Left forelimb (tissue), 1 donor: ENCODE data around the gene MARCHF9.

Experiments
- DNase-seq: peaks from one replicate; pipeline ENCODE4 v3.0.0-alpha.2; 2018; ENCODE audit warnings: low spot score

MARCHF9 gene

GRCh38 chr12:57737467-57738460 is 17.1 kb upstream of the MARCHF9 start:
- DNase-seq, result peak; percentile 67

- peak; percentile 70 for DNase-seq
These were observed 16.2 kb upstream of the MARCHF9 start, which contains the start of gene AGAP2 for GRCh38 chr12:57738661-57739237. AGAP2 (minus strand) TSS chr12:57738742; CDS start chr12:57738246, 496 bp downstream.

GRCh38 chr12:57739387-57739786 is 15.5 kb upstream of the MARCHF9 start:
- no peak for DNase-seq

GRCh38 chr12:57739914-57740538 is 14.9 kb upstream of the MARCHF9 start:
- no peak for DNase-seq

GRCh38 chr12:57740656-57741412 is 14.1 kb upstream of the MARCHF9 start:
- DNase-seq, result no peak

GRCh38 chr12:57741413-57741789 is 13.5 kb upstream of the MARCHF9 start:
- no peak for DNase-seq

GRCh38 chr12:57741844-57742738 is 12.8 kb upstream of the MARCHF9 start:
- DNase-seq, result no peak

- DNase-seq, result no peak
These were observed 11.1 kb upstream of the MARCHF9 start for GRCh38 chr12:57743769-57744168.

GRCh38 chr12:57744194-57744776 is 10.6 kb upstream of the MARCHF9 start:
- peak; percentile 89 for DNase-seq

GRCh38 chr12:57744777-57745484 is 10.0 kb upstream of the MARCHF9 start, which contains the start of gene TSPAN31:
TSPAN31 (plus strand) TSS chr12:57745039; CDS start chr12:57745155, 116 bp downstream.
- peak; percentile 98 for DNase-seq

- DNase-seq, result no peak
These were observed 9.4 kb upstream of the MARCHF9 start for GRCh38 chr12:57745485-57745881.

GRCh38 chr12:57746025-57746424 is 8.9 kb upstream of the MARCHF9 start:
- no peak for DNase-seq

- DNase-seq, result no peak
These were observed 5.8 kb upstream of the MARCHF9 start for GRCh38 chr12:57749061-57749460.

- DNase-seq, result no peak
These were observed 4.1 kb upstream of the MARCHF9 start for GRCh38 chr12:57750561-57751431.

- DNase-seq, result no peak
These were observed 3.5 kb upstream of the MARCHF9 start for GRCh38 chr12:57751432-57751787.

GRCh38 chr12:57751788-57752667 is 2.9 kb upstream of the MARCHF9 start, which contains the start of gene CDK4:
CDK4 (minus strand) TSS chr12:57752310; CDS start chr12:57751717, 593 bp downstream.
- DNase-seq, result peak; percentile 99

- DNase-seq, result no peak
These were observed 2.3 kb upstream of the MARCHF9 start for GRCh38 chr12:57752668-57753000.
